Stimulated activated CD4-positive, alpha-beta T cell treated with anti-CD3 and anti-CD28 coated beads, Interleukin-12 subunit alpha, Interleukin-12 subunit beta, amount 100 ng/mL, for 4 hours (primary cell): ENCODE measurements around the gene SKIL.
"Not testable (repeated sequence)": the region's sequence is repeated elsewhere in the genome, so short reads cannot be mapped to it uniquely, and the experiment has no call there.

ENCODE experiments used
- DNase-seq: peaks from one replicate; pipeline ENCODE4 v3.0.0-alpha.2; 2020

Gene SKIL, protein sequence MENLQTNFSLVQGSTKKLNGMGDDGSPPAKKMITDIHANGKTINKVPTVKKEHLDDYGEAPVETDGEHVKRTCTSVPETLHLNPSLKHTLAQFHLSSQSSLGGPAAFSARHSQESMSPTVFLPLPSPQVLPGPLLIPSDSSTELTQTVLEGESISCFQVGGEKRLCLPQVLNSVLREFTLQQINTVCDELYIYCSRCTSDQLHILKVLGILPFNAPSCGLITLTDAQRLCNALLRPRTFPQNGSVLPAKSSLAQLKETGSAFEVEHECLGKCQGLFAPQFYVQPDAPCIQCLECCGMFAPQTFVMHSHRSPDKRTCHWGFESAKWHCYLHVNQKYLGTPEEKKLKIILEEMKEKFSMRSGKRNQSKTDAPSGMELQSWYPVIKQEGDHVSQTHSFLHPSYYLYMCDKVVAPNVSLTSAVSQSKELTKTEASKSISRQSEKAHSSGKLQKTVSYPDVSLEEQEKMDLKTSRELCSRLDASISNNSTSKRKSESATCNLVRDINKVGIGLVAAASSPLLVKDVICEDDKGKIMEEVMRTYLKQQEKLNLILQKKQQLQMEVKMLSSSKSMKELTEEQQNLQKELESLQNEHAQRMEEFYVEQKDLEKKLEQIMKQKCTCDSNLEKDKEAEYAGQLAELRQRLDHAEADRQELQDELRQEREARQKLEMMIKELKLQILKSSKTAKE

DNA sequence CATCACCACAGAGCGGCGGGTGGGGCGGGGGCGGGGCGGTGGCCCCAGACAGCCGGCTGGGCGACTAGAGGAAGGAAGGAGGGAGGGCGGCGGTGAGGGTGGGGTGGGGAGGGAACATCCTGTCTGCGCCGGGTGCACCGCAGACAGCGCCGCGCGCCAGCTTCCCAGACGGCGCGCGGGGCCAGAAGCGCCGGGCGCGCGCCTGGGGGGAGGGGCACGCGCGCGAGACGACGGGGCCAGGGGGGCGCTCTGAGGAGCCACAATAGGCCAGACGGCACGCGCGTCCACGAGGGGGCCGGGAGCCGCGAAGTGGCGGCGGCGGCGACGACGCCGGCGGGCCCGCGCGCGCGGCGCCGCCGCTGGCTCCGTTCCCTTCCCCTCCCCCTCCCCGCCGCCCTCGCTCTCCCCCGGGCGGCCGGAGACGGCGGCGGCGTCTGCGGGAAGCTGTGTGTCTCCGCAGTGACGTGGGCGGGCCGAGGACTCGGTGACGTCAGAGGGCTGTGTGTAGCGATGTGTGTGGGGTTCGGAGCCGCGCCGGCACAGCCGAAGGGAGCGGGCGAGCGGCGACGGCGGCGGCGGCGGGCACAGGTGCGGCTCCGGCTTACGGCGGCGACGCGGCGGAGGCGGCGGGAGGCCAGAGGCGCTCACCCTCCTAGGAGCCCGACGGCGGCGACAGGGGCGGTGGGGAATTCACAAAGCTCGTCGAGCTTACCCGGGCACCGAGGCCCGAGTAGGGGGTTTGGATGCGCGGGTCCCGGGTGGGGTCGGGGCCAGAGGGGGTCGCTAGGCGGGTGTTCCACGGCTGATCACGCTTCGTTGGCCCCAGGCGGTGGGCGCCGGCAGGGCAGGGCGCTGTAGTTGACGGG lies at the start of gene SKIL:
Gene SKIL, plus strand, starts transcription at position 540 of the 866 bp plus-strand sequence. CDS start 2,617 bp downstream, outside the sequence.
- DNase-seq, result peak; percentile 94

DNA sequence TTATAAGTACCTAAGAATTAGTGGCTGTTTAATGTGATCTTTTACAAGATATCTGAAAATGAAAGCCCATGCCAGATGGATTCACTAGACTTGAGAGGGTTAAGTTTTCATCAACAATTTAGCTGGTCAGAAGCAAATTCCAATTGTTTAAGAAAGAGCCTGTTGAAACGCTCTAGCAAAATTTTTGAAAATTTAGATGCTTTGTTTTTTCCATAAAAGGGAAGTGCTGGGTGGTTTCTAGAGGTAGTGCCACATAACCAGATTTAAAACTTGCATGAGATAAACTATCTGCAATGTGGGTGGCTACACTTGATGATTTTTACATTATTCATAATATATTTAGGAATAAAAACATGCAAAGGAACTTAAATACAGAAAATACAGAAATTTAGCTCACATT lies 48.5 kb upstream of the SKIL start:
- DNase-seq, result no peak

DNA sequence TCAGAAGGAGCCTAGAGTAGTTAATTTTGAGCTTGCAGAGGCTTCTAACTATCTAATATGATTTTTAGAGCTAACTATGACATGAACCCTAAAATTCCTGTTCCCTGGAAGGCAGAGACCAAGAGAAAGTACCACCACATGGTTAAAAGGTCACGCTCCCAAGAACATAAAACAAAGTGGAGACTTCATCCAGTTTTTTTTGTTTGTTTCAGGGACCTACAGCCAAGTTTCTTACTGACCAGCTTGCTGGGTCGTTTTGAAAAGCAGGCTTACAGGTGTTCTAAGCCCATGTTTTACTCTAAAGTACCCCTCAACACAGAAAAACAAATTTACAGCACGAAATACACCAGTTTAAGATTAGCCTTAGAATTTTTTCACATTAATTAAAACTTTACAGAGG lies 39.6 kb upstream of the SKIL start:
- no peak for DNase-seq

DNA sequence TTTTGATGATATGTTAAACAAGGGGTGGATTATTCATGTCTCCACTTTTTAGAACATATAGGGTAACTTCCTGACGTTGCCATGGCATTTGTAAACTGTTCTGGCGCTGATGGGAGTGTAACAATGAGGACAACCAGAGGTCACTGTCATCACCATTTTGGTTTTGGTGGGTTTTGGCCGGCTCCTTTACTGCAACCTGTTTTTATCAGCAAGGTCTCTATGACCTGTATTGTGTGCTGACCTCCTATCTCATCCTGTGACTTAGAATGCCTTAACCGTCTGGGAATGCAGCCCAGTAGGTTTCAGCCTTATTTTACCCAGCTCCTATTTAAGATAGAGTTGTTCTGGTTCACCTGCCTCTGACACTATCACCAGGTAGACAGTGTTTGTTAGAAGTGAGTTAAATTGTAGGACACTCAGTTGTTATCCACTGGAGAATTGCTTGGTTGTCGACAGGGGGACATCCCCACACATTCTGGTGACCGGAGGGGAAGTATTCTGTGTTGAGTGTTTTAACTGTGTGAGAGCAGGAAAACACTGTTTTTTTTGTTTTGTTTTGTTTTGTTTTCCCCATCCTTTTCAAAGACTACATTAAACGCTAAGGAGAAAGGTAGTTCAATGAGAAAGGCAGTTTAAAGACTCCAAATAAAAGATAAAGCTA lies 36.9 kb upstream of the SKIL start:
- no peak for DNase-seq

DNA sequence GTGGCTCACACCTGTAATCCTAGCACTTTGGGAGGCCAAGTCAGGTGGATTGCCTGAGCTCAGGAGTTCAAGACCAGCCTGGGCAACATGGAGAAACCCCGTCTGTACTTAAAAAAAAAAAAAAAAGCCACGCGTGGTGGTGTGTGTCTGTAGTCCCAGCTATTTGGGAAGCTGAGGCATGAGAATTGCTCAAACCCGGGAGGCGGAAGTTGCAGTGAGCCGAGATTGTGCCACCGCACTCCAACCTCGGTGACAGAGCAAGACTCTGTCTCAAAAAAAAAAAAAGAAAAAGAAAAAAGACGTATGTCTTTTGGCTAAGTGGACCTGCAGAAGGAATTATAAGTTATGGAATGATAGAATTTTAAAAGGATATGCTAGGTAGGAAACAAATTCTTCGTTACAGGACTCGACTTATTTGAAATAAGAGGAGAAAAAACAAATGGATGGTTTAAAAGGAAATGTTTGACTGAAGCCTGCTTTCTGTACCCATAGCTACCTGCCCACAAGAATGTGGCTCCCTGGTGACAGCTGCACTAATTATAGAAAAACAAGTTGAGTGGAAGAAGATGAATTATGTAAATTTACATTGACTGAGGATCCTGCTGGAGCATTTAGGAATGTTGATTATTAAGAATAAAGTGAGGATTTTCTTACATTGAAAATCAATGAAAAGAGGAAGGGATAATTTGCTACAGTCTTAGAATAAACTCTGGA lies 36.0 kb upstream of the SKIL start:
- no peak for DNase-seq

DNA sequence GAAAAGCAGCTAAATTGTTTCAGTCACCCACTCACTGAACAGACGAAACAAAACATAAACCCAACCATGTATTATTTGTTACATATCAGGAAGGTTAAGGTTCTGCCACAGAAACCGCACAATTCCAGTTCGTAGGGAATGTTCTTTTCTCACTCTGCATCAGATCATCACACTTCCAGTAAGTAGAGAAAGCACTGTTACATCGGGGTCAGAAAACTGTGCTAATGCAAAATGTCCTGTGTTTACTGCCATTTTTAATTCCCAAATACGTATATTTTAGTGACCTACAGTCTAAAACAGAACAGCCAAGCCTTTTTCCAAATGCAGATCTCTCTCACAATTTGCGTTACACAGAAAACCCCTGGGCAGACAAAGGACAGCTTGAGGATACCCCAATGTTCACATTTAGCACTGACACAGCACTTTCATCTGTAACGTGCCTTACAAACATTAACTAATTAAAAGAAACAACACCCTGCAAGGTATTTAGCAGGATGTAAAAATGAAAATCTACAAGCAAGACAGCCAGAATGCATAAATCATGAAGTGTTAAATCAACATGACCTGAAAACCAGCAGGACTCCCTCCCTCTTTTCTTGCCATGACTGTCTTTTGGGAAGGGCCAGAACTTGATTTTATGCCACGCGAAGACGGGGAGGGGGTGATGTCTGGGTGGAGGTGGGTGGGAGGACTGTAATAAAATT lies 34.8 kb upstream of the SKIL start:
- no peak for DNase-seq

DNA sequence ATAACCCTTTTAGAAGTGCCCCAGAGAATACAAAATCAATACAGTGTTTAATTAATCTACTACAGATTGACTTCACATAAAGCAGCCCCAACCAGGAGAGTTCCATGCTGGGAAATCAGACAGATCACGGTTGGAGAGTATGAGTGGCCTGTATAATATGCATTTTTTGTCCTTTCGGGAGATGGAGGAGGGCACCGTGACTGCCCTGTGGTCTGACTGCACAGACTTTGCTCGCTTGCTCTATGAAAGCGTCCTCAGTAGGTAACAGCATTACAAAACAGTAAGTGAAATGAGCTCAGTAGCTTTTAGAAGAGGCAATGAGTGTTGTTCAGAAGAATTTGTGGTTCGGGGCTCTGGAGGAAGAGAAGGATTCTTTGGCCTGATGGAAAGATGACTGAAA lies 34.2 kb upstream of the SKIL start:
- DNase-seq, result no peak

DNA sequence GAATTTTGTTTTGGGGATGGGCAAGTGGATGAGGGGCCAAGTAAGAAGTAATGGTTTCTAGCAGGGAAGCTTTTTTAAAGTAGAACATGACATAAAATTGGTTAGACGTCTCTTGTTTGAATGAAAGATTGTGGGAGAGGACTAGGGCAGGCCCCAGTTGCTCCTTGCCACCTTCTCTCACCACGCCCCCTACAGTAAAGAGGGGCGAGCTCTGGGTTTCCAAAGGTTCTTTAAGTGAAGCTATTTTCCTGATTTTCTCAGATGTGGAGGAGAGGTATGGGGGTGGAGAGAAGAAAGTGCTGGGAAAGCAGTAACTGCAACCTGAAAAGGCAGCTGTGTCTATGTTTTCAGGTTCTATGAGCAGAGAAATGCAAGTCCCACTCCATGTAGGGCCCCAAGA lies 32.6 kb upstream of the SKIL start:
- DNase-seq, result no peak

DNA sequence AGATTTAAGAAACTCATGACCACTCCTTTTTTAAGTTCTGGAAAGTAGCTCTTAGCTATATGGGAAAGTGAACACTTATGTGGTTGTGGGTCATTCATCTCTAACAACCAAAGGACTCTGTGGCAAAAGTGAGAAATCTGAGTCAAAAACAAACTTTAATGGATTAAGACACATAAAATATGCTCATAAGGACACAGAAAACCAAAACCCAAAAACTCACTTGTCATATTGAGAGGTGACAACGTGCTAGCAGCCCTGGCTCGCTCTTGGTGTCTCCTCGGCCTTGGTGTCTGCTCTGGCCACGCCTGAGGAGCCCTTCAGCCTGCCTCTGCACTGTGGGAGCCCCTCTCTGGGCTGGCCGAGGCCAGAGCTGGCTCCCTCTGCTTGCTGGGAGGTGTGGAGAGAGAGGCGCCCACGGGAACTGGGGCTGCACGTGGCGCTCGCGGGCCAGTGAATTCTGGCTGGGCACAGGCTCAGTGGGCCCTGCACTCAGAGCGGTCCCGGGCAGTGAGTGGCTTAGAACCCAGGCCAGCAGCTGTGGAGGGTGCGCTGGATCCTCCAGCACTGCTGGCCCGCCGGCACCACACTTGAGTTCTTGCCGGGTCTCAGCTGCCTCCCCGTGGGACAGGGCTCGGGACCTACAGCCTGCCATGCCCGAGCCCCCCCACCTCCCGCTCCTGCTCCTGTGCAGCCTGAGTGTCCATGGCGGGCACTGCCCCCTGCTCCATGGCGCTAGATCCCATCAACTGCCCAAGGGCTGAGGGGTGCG lies 30.3 kb upstream of the SKIL start:
- DNase-seq, result no peak

DNA sequence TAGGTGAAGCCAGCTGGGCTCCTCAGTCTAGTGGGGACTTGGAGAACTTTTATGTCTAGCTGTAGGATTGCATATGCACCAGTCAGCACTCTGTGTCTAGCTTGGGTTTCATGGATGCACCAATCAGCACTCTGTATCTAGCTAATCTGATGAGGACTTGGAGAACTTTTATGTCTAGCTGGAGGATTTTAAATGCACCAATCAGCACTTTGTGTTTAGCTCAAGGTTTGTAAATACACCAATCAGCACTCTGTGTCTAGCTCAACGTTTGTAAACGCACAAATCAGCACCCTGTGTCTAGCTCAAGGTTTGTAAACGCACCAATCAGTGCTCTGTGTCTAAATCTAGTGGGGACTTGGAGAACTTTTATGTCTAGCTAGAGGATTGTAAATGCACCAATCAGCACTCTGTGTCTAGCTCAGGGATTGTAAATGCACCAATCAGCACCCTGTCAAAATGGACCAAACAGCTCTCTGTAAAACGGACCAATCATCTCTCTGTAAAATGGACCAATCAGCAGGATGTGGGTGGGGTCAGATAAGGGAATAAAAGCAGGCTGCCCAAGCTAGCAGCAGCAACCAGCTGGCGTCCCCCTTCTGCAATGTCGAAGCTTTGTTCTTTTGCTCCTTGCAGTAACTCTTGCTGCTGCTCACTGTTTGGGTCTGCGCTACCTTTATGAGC lies 29.5 kb upstream of the SKIL start:
- not testable (repeated sequence) for DNase-seq

DNA sequence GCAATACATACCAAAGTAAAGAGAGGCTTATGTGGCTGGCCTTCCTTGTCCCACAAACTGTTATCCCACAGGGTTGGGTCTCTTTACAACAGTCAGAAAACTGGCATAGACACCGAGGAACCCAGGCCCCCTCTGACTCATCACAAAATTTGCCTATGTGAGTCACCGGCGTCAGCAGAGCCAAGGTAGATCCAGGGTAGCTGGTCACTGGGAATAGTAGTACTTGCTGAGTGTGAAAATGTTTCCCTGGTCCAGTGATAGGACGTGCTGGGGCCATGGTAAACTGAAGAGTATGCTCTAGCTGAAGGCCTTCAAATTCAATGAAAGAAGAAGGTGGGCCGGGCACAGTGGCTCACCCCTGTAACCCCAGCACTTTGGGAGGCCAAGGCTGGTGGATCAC lies 27.1 kb upstream of the SKIL start:
- no peak for DNase-seq

DNA sequence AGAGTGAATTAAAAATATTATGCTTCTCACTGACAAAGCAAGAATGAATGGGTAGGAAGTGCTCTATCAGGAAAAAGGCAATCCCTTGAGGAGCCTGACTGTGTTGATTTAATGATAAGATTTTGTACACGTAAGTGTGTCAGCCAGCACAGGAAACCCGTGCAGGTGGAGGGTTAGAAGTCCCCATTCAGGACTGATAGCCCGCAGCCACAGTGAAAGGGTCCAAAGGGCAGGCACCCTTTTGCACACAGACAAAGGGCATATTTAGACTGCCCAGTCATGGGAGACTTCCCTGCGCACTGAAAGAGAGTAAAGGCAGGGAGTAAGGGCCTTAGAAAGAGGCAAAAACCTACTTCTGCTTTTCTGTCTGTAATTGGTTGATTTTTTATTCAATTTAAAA lies 26.4 kb upstream of the SKIL start:
- no peak for DNase-seq

DNA sequence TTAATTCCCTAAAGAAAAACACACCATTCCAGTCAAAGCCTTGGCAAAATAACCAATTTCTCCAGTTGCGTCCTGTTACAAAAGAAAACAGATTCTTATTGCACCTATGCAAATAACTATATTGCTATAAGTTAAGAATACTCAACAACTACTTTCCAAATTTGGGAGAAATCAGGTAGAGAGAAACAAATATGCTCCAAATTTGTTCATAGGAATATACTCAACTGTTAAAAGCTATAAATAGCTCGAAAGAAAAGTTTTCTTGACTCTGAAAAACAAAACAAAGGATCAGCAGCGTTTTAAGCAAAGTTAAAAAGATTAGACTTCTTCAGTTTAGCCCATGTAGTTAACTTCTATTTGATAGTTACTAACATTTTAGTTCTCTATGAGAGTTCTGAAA lies 20.1 kb upstream of the SKIL start:
- no peak for DNase-seq

DNA sequence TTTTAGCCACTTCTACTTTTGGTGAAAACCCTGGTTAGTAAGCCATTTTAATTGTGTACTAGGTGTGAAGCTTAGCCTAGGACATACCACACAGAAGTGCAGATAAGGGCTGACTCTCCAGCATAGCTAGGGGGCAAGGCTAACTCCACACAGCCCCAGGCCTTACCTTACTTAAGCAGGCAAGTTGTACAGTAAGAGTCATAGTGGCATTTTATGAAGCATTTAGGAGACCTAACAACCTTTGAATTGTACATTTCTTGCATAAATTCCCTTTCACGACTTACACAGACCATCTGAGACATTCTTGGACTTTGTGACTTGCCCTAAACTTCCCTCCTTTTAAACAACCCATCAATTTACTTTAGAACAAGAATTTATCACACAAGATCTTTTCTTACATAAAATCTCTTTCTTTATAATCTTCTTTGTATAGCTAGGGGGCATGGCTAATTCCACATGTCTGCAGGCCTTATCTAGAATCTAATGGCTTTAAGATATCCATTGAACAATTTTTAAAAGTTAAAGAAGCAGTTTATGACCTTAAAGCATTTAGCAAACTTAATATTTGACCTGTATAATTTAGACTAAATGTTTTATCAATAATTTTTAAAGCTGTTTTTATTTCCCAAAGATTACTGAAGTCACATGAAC lies 18.7 kb upstream of the SKIL start:
- no peak for DNase-seq

DNA sequence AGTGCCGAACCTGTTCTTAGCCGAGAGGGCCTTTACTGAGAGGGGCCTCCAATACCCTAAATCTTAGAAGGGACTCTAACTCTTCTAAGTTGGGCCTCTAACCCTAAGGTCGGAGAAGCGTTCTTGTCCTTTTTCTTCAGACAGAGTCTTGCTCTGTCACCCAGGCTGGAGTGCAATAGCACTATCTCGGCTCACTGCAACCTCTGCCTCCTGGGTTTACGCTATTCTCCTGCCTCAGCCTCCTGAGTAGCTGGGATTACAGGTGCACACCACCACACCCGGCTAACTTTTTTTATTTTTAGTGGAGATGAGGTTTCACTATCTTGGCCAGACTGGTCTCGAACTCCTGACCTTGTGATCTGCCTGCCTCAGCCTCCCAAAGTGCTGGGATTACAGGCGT lies 15.2 kb upstream of the SKIL start:
- DNase-seq, result not testable (repeated sequence)

DNA sequence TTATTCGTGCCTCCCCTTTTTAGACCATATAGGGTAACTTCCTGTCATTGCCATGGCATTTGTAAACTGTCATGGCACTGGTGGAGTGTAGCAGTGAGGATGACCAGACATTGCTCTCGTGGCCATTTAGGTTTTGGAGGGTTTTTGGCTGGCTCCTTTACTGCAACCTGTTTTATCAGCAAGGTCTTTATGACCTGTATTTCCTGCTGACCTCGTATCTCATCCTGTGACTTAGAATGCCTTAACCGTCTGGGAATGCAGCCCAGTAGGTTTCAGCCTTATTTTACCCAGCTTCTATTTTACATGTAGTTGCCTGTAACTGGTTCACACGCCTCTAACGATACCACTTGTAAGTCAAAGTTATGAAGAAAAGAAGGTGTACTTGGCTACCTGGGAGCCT lies 13.7 kb upstream of the SKIL start:
- DNase-seq, result not testable (repeated sequence)

DNA sequence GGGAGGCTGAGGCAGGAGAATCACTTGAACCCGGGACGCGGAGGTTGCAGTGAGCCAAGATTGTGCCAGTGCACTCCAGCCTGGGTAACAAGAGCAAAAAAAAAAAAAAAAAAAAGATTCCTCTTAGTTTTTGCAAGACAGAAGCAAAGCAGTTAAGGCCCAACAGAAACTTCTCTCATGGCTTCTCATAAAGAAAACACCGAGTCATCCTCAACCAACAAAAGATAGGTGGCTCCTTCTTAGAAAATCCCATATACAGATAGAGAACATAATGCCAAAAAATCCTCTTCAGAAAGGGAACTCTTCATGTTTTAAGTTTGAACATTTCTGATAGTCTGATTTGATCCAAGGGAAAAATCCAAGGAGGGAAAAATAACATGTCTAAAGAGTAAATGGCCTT lies 12.5 kb upstream of the SKIL start:
- DNase-seq, result no peak

DNA sequence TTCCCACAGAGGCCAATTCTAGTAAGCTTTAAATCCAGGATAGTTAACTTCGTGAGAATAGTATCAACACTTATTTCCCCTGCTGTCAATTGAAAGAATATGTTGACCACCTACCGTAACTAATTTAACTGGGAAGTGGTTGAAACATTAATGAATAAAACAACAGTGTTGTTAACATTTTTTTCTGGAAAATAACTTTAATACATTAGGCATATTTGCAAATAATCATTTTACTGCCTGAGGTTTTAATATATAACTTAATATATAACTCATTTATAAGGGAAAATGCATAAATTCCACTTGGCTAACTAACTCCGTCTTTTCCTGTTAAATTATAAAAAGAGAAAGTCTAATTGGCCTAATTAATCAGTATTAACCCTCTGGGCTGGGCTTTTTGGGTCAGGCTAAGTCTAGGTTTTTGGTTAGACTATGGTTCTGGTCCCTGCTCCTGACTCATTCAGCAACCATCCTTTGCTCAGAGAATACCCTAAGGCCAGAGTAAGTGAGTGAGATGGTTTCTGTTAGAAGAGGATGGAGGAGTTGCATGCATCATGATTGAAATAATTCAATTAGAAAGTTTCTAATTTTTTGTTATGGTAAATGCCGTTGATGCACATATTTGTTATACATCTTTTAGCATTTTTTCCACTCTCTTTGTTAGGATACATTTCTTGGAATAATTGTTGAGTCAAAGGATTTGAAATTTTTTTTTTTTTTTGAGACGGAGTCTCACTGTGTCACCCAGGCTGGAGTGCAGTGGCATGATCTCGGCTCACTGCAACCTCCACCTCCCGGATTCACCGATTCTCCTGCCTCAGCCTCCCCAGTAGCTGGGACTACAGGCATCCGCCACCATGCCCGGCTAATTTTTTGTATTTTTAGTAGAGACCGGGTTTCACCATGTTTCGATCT lies 10.8 kb upstream of the SKIL start:
- no peak for DNase-seq
